Subcutaneous adipose tissue (tissue), 4 donors: ENCODE data around the gene ITGA5. TPM values are rescaled to one million over a fixed set of nuclear protein-coding genes. Genes with fewer than 3 reads are reported as not detected.

ENCODE experiments used
- CTCF ChIP-seq: fragments of 450-650 bp; IDR thresholded peaks from one replicate; pipeline ENCODE4 v1.5.1; 2016; ENCODE audit warnings: low read depth, mild to moderate bottlenecking, control low read depth, antibody characterized with exemption, moderate library complexity
- total RNA-seq, 4 donors: library from RNA; depleted of rRNA; stranded (reverse); fragments of >200 nt; gene quantifications; one replicate each; pipeline ENCODE4 v1.1.0, GENCODE V29; 2016

ITGA5 gene
- total RNA-seq, 4 donors from 2014 or later, result 81.5 to 150 (median 109) TPM

GRCh38 chr12:54411391-54412241, 7.5 kb downstream of the ITGA5 start:
- TF ChIP-seq CTCF, result no peak

GRCh38 chr12:54409267-54409666, 9.8 kb downstream of the ITGA5 start:
- no peak for TF ChIP-seq CTCF

GRCh38 chr12:54407183-54407905, 11.7 kb downstream of the ITGA5 start:
- no peak for TF ChIP-seq CTCF

DNA sequence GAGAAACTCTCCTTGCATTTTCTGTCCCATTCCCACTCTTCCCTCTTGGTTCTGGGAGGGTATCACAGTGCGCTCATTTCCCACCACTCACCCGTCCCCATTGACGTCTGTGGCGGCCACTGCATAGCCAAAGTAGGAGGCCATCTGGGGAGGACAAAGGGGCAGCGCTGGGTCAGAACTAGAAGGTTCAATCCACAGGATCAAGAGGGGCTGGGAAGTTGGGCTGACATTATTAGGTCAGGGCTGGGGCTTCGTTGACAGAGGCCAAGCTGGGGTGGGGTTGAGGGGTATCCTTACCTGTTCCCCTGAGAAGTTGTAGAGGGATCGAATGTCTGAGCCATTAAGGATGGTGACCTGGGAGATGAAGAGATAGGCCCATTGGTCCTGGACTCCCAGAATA, 13.5 kb downstream of the ITGA5 start:
- TF ChIP-seq CTCF, result no peak

DNA sequence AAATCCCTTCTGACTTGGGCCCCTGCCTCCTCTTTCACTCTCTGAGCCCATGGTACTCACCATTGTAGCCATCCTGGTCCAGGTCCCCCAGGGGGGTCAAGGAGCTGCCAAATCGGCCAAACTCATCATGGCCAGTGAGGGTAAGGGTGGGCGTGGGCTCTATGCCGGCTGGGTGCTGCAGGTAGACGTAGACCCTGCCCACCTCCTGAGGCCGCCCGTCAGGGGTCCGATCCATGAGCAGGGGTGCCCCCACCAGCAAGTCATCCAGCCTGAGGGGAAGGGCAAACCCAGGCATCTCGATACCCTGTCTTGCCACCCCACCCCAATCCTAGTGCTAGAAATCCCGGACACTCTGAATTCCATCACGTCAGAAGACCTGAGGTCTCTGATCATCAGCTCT, 14.0 kb downstream of the ITGA5 start:
- TF ChIP-seq CTCF, result no peak

GRCh38 chr12:54404061-54405004, 14.7 kb downstream of the ITGA5 start:
- TF ChIP-seq CTCF, result no peak
